ENCODE measurements around the gene MAPK10. TPM values are rescaled to one million over a fixed set of nuclear protein-coding genes. Genes with fewer than 3 reads are reported as not detected.

The MAPK10 gene
- total RNA-seq, 4 donors from 2014 or later = 4.5 to 13.7 (median 9.8) TPM

DNA sequence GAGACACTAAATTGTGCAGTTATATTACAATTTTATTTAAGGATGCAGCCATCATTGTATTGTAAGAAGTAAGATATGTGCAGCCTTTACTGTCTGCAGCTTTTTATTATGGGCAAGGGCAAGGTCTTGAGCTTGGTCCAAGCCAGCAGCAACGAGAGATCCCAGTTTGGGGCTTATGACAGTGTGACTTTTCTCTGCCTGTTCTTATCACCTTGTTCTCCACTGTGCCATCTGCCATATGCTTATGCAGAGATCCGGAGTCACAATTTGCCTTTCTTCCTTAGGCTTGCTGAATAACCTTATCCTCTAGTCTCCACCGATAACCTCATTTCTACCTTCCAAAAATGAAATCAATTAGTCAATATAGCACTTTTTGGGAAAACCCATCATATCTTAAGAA is 30.4 kb downstream of the MAPK10 start:
- Histone ChIP-seq H3K27ac (replicated peaks in 1 of 4) (no peak overlapping the region), H3K9me3 (no peaks in the 10 kb centered on the region), H3K36me3 (no peaks in the 10 kb centered on the region), H3K27me3 (no peaks in the 10 kb centered on the region), H3K4me1 (peaks cover 0 to 6% (median 0%) of the 10 kb centered on the region in 4 donors), H3K4me3 (no peak overlapping the region)
- WGBS = 77% methylated on average over 3 of the region's 3 CpGs
- intact Hi-C loops (cut with DNase I) = no loop called here
- TF ChIP-seq POLR2AphosphoS5 (IDR thresholded peaks at IDR 0.05) = no peak
- TF ChIP-seq POLR2A (IDR thresholded peaks at IDR 0.05; ENCODE audit: low read depth) = no peak
- TF ChIP-seq EP300 (IDR thresholded peaks at IDR 0.05) = no peak
- TF ChIP-seq, protein P1, sequence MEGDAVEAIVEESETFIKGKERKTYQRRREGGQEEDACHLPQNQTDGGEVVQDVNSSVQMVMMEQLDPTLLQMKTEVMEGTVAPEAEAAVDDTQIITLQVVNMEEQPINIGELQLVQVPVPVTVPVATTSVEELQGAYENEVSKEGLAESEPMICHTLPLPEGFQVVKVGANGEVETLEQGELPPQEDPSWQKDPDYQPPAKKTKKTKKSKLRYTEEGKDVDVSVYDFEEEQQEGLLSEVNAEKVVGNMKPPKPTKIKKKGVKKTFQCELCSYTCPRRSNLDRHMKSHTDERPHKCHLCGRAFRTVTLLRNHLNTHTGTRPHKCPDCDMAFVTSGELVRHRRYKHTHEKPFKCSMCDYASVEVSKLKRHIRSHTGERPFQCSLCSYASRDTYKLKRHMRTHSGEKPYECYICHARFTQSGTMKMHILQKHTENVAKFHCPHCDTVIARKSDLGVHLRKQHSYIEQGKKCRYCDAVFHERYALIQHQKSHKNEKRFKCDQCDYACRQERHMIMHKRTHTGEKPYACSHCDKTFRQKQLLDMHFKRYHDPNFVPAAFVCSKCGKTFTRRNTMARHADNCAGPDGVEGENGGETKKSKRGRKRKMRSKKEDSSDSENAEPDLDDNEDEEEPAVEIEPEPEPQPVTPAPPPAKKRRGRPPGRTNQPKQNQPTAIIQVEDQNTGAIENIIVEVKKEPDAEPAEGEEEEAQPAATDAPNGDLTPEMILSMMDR (IDR thresholded peaks at IDR 0.05) = no peak
- no peak for DNase-seq (ENCODE audit: extremely low spot score)

DNA sequence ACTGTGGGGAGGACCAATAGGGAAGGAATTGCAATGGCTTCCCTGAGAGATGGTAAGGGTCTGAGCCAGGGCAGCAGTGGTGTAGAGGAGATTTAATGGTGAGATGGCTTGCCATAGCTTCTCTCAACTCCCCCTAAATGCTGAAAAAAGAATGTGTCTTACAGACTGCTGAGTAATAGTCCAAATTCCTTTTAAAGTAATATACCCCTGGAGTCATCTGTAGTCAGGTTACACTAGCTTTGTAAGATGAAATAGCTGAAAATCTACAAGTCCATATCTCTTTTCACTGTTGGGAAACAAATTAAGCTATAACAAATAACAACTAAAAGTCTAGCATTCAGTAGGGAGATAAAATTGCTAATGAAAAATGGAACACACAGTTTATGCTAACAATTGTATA is 33.5 kb downstream of the MAPK10 start:
- no peak overlapping the region for H3K4me3 ChIP-seq
- no peaks in the 10 kb centered on the region for H3K36me3 ChIP-seq
- peaks cover 0 to 7% (median 0%) of the 10 kb centered on the region in 4 donors for H3K4me1 ChIP-seq
- intact Hi-C loops (cut with DNase I) = no loop called here
- TF ChIP-seq POLR2A (IDR thresholded peaks at IDR 0.05; ENCODE audit: low read depth) (no peak), EP300 (IDR thresholded peaks at IDR 0.05) (no peak), POLR2AphosphoS5 (IDR thresholded peaks at IDR 0.05) (no peak)
- TF ChIP-seq, protein P1 (IDR thresholded peaks at IDR 0.05) = no peak
- H3K9me3 ChIP-seq = no peaks in the 10 kb centered on the region
- H3K27me3 ChIP-seq = no peaks in the 10 kb centered on the region
- no peak for DNase-seq (ENCODE audit: extremely low spot score)
- H3K27ac ChIP-seq (replicated peaks in 1 of 4) = no peak overlapping the region

DNA sequence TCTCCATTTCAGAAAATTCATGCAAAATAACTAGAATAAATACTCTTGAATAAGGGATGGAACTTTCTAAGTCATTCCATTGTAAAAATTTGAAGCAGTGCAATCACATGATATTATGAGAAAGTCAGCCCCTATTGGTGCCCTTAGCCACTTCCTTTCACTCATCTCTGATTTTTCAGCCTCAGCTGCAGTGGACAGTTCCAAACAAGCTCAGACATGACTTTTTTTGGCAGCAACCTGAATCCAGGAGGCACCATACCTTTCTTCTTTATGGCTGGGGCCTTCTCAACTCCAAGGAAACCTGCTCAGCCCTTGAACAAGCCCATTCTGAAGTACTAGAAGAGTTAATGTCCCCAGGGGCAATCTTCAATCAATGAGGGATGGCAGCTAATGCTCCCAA is 40.5 kb downstream of the MAPK10 start:
- Histone ChIP-seq H3K27ac (replicated peaks in 1 of 4) (no peak overlapping the region), H3K4me1 (peaks cover 0 to 5% (median 0%) of the 10 kb centered on the region in 4 donors), H3K9me3 (no peaks in the 10 kb centered on the region), H3K27me3 (no peaks in the 10 kb centered on the region), H3K4me3 (no peak overlapping the region), H3K36me3 (no peaks in the 10 kb centered on the region)
- TF ChIP-seq POLR2AphosphoS5 (IDR thresholded peaks at IDR 0.05) (no peak), POLR2A (IDR thresholded peaks at IDR 0.05; ENCODE audit: low read depth) (no peak), EP300 (IDR thresholded peaks at IDR 0.05) (no peak)
- TF ChIP-seq, protein P1 (IDR thresholded peaks at IDR 0.05) = no peak
- DNase-seq (ENCODE audit: extremely low spot score) = no peak
- intact Hi-C loops (cut with DNase I) = no loop called here

GRCh38 chr4:86315579-86315978 is 44.3 kb downstream of the MAPK10 start:
- TF ChIP-seq EP300 (IDR thresholded peaks at IDR 0.05) (no peak), POLR2AphosphoS5 (IDR thresholded peaks at IDR 0.05) (no peak), POLR2A (IDR thresholded peaks at IDR 0.05; ENCODE audit: low read depth) (no peak)
- TF ChIP-seq, protein P1 (IDR thresholded peaks at IDR 0.05) = no peak
- no peak for DNase-seq (ENCODE audit: extremely low spot score)
- Histone ChIP-seq H3K4me3 (no peak overlapping the region), H3K4me1 (no peaks in the 10 kb centered on the region), H3K27ac (replicated peaks in 1 of 4) (no peak overlapping the region), H3K9me3 (no peaks in the 10 kb centered on the region), H3K27me3 (no peaks in the 10 kb centered on the region), H3K36me3 (no peaks in the 10 kb centered on the region)
- intact Hi-C loops (cut with DNase I) = no loop called here

DNA sequence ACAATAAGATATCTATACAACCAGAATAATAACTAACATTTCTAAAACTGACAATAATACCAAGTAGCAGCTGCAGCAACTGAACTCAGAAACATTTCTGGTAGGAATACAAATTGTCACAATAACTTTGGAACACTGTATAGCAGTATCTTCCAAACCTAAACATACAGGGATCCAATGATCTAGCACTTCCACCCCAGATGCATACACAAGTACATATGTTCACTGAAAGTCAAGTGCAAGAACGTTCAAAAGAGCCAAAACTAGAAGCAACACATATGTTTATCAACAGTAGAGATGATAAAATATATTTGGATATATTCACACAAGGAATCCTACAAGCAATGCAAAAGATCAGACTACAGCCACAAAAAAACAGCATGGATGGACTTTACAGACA is 46.2 kb downstream of the MAPK10 start:
- H3K27ac ChIP-seq (replicated peaks in 1 of 4) = no peak overlapping the region
- no peak overlapping the region for H3K4me3 ChIP-seq
- H3K27me3 ChIP-seq = no peaks in the 10 kb centered on the region
- H3K36me3 ChIP-seq = no peaks in the 10 kb centered on the region
- no peaks in the 10 kb centered on the region for H3K9me3 ChIP-seq
- intact Hi-C loops (cut with DNase I) = no loop called here
- H3K4me1 ChIP-seq = no peaks in the 10 kb centered on the region
- WGBS = 48% methylated on average over 1 of the region's 1 CpG
- no peak for DNase-seq (ENCODE audit: extremely low spot score)
- TF ChIP-seq EP300 (IDR thresholded peaks at IDR 0.05) = no peak
- no peak for TF ChIP-seq POLR2A (IDR thresholded peaks at IDR 0.05; ENCODE audit: low read depth)
- TF ChIP-seq, protein P1 (IDR thresholded peaks at IDR 0.05) = no peak
- no peak for TF ChIP-seq POLR2AphosphoS5 (IDR thresholded peaks at IDR 0.05)
